HEK293 (cell line): ENCODE results near the gene UFM1.
"Not testable (repeated sequence)": the region's sequence is repeated elsewhere in the genome, so short reads cannot be mapped to it uniquely, and the experiment has no call there.

Experiments
- CTCF ChIA-PET: fragments of 350-600 bp; formaldehyde crosslinking; extraction: SDS; loops from one replicate; lab custom pipeline; 2021; ENCODE audit warnings: antibody characterized with exemption; lab: Yijun Ruan, JAX
- POLR2A ChIA-PET: fragments of 300-600 bp; formaldehyde crosslinking; extraction: SDS; loops from one replicate; lab custom pipeline; 2020; ENCODE audit warnings: antibody characterized with exemption, inconsistent platforms; lab: Yijun Ruan, JAX
- H3K27ac ChIP-seq: fragments of 200-500 bp; sonication (Bioruptor generic); 2 replicates; pipeline ENCODE4 v1.5.1; 2014; ENCODE audit warnings: low read depth, low read length, control low read depth, inconsistent platforms; ENCODE audit errors: extremely low read depth
- H3K36me3 ChIP-seq, 2 experiments: fragments of 200-500 bp in 1 of 2; sonication (Bioruptor generic) in 1 of 2; 1 replicate in 1 of 2; 2 replicates in 1 of 2; pipeline ENCODE4 v1.5.1; 2014 to 2017; ENCODE audit warnings: inconsistent platforms in 2 of 2, low read length in 2 of 2; ENCODE audit not compliant: control insufficient read depth in 2 of 2, insufficient read depth in 1 of 2
- H3K4me1 ChIP-seq: fragments of 200-500 bp; sonication (Bioruptor generic); 2 replicates; pipeline ENCODE4 v1.5.1; 2014; ENCODE audit warnings: mild to moderate bottlenecking, low read length, inconsistent platforms; ENCODE audit not compliant: control insufficient read depth, insufficient read depth
- H3K4me3 ChIP-seq: 2 replicates; pipeline ENCODE4 v1.5.1; 2011; ENCODE audit warnings: low read depth, mild to moderate bottlenecking, control low read depth, low read length, moderate library complexity
- H3K9me3 ChIP-seq: fragments of 200-500 bp; sonication (Bioruptor generic); 2 replicates; pipeline ENCODE4 v1.5.1; 2014; ENCODE audit warnings: low read depth, low read length, inconsistent platforms; ENCODE audit not compliant: control insufficient read depth, insufficient read depth
- BCL6B ChIP-seq: fragments of 450-650 bp; formaldehyde crosslinking; IDR thresholded peaks from 2 replicates; pipeline ENCODE4 v1.5.1; 2017; ENCODE audit warnings: missing biosample characterization, missing genetic modification characterization
- GLI2 ChIP-seq: fragments of 450-650 bp; formaldehyde crosslinking; IDR thresholded peaks from 2 replicates; pipeline ENCODE4; 2017; ENCODE audit warnings: missing biosample characterization, missing genetic modification characterization, low read depth, borderline replicate concordance
- PRDM2 ChIP-seq: fragments of 450-650 bp; formaldehyde crosslinking; IDR thresholded peaks from 2 replicates; pipeline ENCODE4 v1.5.1; 2016; ENCODE audit warnings: missing biosample characterization, missing genetic modification characterization, borderline replicate concordance
- ZEB2 ChIP-seq: fragments of 450-650 bp; formaldehyde crosslinking; IDR thresholded peaks from 2 replicates; pipeline ENCODE4 v1.5.1; 2016; ENCODE audit warnings: missing biosample characterization, missing genetic modification characterization
- ZFHX2 ChIP-seq: fragments of 450-650 bp; formaldehyde crosslinking; conservative IDR thresholded peaks from 2 replicates; pipeline ENCODE4 v1.5.1; 2016; ENCODE audit warnings: missing biosample characterization, missing genetic modification characterization
- ZNF112 ChIP-seq: fragments of 450-650 bp; formaldehyde crosslinking; IDR thresholded peaks from 2 replicates; pipeline ENCODE4 v1.5.0; 2017; ENCODE audit warnings: missing biosample characterization, missing genetic modification characterization
- ZNF132 ChIP-seq: fragments of 450-650 bp; formaldehyde crosslinking; IDR thresholded peaks from 2 replicates; pipeline ENCODE4 v1.5.1; 2017; ENCODE audit warnings: missing biosample characterization, missing genetic modification characterization, borderline replicate concordance
- ZNF16 ChIP-seq: fragments of 450-650 bp; formaldehyde crosslinking; IDR thresholded peaks from 2 replicates; pipeline ENCODE4 v1.5.1; 2016; ENCODE audit warnings: low read depth, missing biosample characterization, missing genetic modification characterization
- ZNF19 ChIP-seq: fragments of 450-650 bp; formaldehyde crosslinking; IDR thresholded peaks from 2 replicates; pipeline ENCODE4; 2016; ENCODE audit warnings: missing biosample characterization, missing genetic modification characterization, low read depth
- ZNF202 ChIP-seq: fragments of 450-650 bp; formaldehyde crosslinking; IDR thresholded peaks from 2 replicates; pipeline ENCODE4 v1.5.1; 2016; ENCODE audit warnings: missing biosample characterization, missing genetic modification characterization, borderline replicate concordance
- ZNF416 ChIP-seq: fragments of 450-650 bp; formaldehyde crosslinking; IDR thresholded peaks from 2 replicates; pipeline ENCODE4 v1.5.1; 2016; ENCODE audit warnings: missing biosample characterization, missing genetic modification characterization
- ZNF510 ChIP-seq: fragments of 450-650 bp; formaldehyde crosslinking; IDR thresholded peaks from 2 replicates; pipeline ENCODE4 v1.5.1; 2018; ENCODE audit warnings: mild to moderate bottlenecking, missing genetic modification characterization, missing biosample characterization; ENCODE audit not compliant: insufficient replicate concordance
- ZNF514 ChIP-seq: fragments of 450-650 bp; formaldehyde crosslinking; IDR thresholded peaks from 2 replicates; pipeline ENCODE4 v1.5.1; 2016; ENCODE audit warnings: missing biosample characterization, missing genetic modification characterization
- ZNF600 ChIP-seq: fragments of 450-650 bp; formaldehyde crosslinking; IDR thresholded peaks from 2 replicates; pipeline ENCODE4 v1.5.1; 2016; ENCODE audit warnings: missing biosample characterization, missing genetic modification characterization
- ZNF768 ChIP-seq: fragments of 450-650 bp; formaldehyde crosslinking; IDR thresholded peaks from 2 replicates; pipeline ENCODE4 v1.5.1; 2018; ENCODE audit warnings: missing biosample characterization, mild to moderate bottlenecking, missing genetic modification characterization
- TF ChIP-seq, protein P1 (sequence below): fragments of 450-650 bp; formaldehyde crosslinking; IDR thresholded peaks from 2 replicates; pipeline ENCODE4 v1.5.1; 2016; ENCODE audit warnings: missing biosample characterization, missing genetic modification characterization
- TF ChIP-seq, protein P2 (sequence below): fragments of 450-650 bp; formaldehyde crosslinking; IDR thresholded peaks from 2 replicates; pipeline ENCODE4 v1.5.1; 2016; ENCODE audit warnings: missing biosample characterization, missing genetic modification characterization

The UFM1 gene

GRCh38 chr13:38363219-38363618, 13.6 kb downstream of the UFM1 start (continued):
- no peak for TF ChIP-seq BCL6B (tag by site-specific recombination)

DNA sequence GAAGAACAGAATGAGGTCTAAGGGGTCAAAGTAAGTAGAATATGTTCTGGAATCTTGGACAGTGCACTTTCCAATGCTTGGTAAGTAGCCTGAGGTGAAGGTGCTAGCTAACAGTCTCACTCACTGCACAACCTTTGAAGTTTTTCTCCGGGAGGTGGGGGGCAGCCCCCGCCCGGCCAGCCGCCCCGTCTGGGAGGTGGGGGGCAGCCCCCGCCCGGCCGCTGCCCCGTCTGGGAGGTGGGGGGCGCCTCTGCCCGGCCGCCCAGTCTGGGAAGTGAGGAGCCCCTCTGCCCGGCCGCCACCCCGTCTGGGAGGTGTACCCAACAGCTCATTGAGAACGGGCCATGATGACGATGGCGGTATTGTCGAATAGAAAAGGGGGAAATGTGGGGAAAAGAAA, 14.1 kb downstream of the UFM1 start:
- H3K4me1 ChIP-seq, H3K27ac ChIP-seq, CTCF ChIA-PET, POLR2A ChIA-PET, H3K9me3 ChIP-seq, H3K4me3 ChIP-seq: not testable (repeated sequence)
- peaks cover 0 to 21% of the 10 kb centered on the region in 2 experiments; a peak in 2 of 3 replicates for H3K36me3 ChIP-seq

GRCh38 chr13:38365661-38366060, 16.0 kb downstream of the UFM1 start:
- CTCF ChIA-PET: no interaction called here
- peaks cover 0 to 15% of the 10 kb centered on the region in 2 experiments; a peak in 2 of 3 replicates for H3K36me3 ChIP-seq
- TF ChIP-seq, protein P1, sequence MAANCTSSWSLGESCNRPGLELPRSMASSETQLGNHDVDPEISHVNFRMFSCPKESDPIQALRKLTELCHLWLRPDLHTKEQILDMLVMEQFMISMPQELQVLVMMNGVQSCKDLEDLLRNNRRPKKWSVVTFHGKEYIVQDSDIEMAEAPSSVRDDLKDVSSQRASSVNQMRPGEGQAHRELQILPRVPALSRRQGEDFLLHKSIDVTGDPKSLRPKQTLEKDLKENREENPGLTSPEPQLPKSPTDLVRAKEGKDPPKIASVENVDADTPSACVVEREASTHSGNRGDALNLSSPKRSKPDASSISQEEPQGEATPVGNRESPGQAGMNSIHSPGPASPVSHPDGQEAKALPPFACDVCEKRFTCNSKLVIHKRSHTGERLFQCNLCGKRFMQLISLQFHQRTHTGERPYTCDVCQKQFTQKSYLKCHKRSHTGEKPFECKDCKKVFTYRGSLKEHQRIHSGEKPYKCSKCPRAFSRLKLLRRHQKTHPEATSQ: no peak
- TF ChIP-seq ZNF132 (no peak), ZFHX2 (tag by site-specific recombination) (no peak), ZNF514 (tag by site-specific recombination) (no peak), ZNF600 (tag by site-specific recombination) (no peak), ZNF768 (no peak), ZNF202 (tag by site-specific recombination) (no peak), ZNF416 (tag by site-specific recombination) (no peak), ZNF16 (tag by site-specific recombination) (no peak), ZNF19 (tag by site-specific recombination) (no peak), ZEB2 (tag by site-specific recombination) (no peak), PRDM2 (tag by site-specific recombination) (no peak), ZNF510 (tag by site-specific recombination) (no peak), ZNF112 (tag by site-specific recombination) (no peak), GLI2 (tag by site-specific recombination) (no peak)
- TF ChIP-seq, protein P2, sequence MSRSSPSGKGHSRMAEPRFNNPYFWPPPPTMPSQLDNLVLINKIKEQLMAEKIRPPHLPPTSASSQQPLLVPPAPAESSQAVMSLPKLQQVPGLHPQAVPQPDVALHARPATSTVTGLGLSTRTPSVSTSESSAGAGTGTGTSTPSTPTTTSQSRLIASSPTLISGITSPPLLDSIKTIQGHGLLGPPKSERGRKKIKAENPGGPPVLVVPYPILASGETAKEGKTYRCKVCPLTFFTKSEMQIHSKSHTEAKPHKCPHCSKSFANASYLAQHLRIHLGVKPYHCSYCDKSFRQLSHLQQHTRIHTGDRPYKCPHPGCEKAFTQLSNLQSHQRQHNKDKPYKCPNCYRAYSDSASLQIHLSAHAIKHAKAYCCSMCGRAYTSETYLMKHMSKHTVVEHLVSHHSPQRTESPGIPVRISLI (tag by site-specific recombination): no peak
- H3K4me1 ChIP-seq: no peaks in the 10 kb centered on the region
- no peak overlapping the region for H3K27ac ChIP-seq
- H3K4me3 ChIP-seq: no peak overlapping the region
- H3K9me3 ChIP-seq: no peaks in the 10 kb centered on the region
- POLR2A ChIA-PET: no interaction called here
